ENCODE measurements around the gene CARMIL1. TPM values are rescaled to one million over a fixed set of nuclear protein-coding genes. Genes with fewer than 3 reads are reported as not detected.

CARMIL1 gene
- polyA plus RNA-seq, 2 donors, result 6.9 to 9.5 TPM

GRCh38 chr6:25655723-25656122 is 376.5 kb downstream of the CARMIL1 start:
- Histone ChIP-seq H3K36me3 (ENCODE audit: control insufficient read depth in 2 of 2, insufficient read depth in 2 of 2, low read length in 1 of 2) (no peaks in the 10 kb centered on the region), H3K9me3 (ENCODE audit: control insufficient read depth in 2 of 2, insufficient read depth in 1 of 2, low read depth in 1 of 2, low read length in 1 of 2) (no peaks in the 10 kb centered on the region), H3K4me1 (ENCODE audit: control insufficient read depth in 2 of 2, insufficient read depth in 2 of 2, low read length in 1 of 2) (no peaks in the 10 kb centered on the region), H3K4me3 (ENCODE audit: low read depth in 1 of 2, low read length in 2 of 2) (no peak overlapping the region), H3K27me3 (ENCODE audit: control insufficient read depth in 1 of 2, insufficient read depth in 2 of 2, low read length in 2 of 2) (peaks cover 0 to 5% of the 10 kb centered on the region in 2 donors), H3K27ac (ENCODE audit: low read depth in 2 of 2, low read length in 1 of 2) (no peak overlapping the region)
- WGBS, 2 donors, result 32 to 35% methylated on average over 1 of the region's 1 CpG

DNA sequence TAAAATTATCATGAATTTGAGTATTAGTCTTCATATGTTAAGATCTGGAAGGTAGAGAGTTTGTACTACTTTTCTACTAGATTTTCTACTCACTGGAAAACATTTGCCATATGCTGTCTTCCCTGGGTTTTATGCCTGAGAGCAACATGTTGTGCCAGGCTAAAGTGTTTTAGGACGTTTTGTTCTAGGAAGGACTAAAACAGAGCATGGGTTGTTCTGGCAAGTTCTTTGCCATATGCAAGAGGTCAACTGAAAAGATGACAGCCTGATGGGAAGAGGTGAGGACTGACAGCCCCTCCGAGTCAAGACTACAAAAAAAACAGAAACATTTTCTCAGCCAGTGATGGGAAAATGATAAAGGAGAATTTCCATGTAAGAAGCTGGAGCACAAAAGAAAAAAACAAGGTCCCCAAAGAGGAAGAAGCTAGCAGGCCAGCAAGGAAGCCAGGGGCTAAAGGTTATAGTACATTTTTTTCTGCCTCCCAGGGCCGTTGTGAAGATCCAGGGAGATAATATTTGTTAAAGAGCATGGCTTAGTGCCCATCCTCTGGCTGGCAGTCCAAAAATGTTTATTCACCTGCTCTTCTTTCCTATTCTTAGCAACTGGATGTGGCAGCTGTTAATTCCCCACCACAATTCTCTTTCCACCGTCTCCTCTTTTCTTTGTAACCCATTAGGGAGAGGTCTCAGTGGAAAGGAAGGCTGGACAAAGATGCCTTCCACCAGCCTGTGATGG is 380.6 kb downstream of the CARMIL1 start:
- Histone ChIP-seq H3K27ac (ENCODE audit: low read depth in 2 of 2, low read length in 1 of 2) (no peak overlapping the region), H3K9me3 (ENCODE audit: control insufficient read depth in 2 of 2, insufficient read depth in 1 of 2, low read depth in 1 of 2, low read length in 1 of 2) (no peaks in the 10 kb centered on the region), H3K36me3 (ENCODE audit: control insufficient read depth in 2 of 2, insufficient read depth in 2 of 2, low read length in 1 of 2) (no peaks in the 10 kb centered on the region), H3K4me3 (ENCODE audit: low read depth in 1 of 2, low read length in 2 of 2) (no peak overlapping the region), H3K4me1 (ENCODE audit: control insufficient read depth in 2 of 2, insufficient read depth in 2 of 2, low read length in 1 of 2) (no peaks in the 10 kb centered on the region), H3K27me3 (ENCODE audit: control insufficient read depth in 1 of 2, insufficient read depth in 2 of 2, low read length in 2 of 2) (no peaks in the 10 kb centered on the region)
- 34 to 36% methylated on average over 4 of the region's 4 CpGs for WGBS, 2 donors

GRCh38 chr6:25660512-25660911 is 381.3 kb downstream of the CARMIL1 start:
- peaks cover 0 to 3% of the 10 kb centered on the region in 2 donors for H3K27me3 ChIP-seq (ENCODE audit: control insufficient read depth in 1 of 2, insufficient read depth in 2 of 2, low read length in 2 of 2)
- H3K9me3 ChIP-seq (ENCODE audit: control insufficient read depth in 2 of 2, insufficient read depth in 1 of 2, low read depth in 1 of 2, low read length in 1 of 2), result peaks cover 0 to 3% of the 10 kb centered on the region in 2 donors
- H3K4me3 ChIP-seq (ENCODE audit: low read depth in 1 of 2, low read length in 2 of 2), result no peak overlapping the region
- no peaks in the 10 kb centered on the region for H3K36me3 ChIP-seq (ENCODE audit: control insufficient read depth in 2 of 2, insufficient read depth in 2 of 2, low read length in 1 of 2)
- no peak overlapping the region for H3K27ac ChIP-seq (ENCODE audit: low read depth in 2 of 2, low read length in 1 of 2)
- no peaks in the 10 kb centered on the region for H3K4me1 ChIP-seq (ENCODE audit: control insufficient read depth in 2 of 2, insufficient read depth in 2 of 2, low read length in 1 of 2)

DNA sequence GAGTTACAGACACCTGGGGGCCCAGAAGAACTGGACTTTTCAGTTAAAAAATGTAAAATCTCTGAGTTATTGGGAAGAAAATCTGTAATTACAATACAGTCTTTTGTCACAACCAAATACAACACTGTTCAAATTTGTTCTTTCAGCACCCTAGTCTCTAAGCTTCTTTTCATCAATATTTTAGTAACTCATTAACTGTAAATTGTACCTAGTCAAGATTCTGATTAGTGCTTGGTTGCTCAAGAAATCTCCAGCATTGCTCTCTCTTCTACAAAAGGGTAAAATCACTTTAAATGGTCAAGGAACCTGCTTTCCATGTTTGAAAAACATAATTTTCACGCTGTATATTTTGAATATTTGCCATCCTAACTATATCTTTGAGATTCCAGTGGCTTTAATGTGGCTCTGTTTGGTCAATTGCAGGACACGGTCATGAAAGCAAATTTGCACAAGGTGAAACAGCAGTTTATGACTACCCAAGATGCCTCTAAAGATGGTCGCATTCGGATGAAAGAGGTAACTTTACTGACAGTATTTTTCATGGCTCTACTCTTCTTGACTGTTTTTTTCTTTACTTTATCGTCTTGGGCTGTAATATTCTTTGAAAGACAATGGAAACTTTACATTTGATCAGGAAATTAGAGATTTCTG is 382.1 kb downstream of the CARMIL1 start:
- H3K27ac ChIP-seq (ENCODE audit: low read depth in 2 of 2, low read length in 1 of 2), result no peak overlapping the region
- no peaks in the 10 kb centered on the region for H3K4me1 ChIP-seq (ENCODE audit: control insufficient read depth in 2 of 2, insufficient read depth in 2 of 2, low read length in 1 of 2)
- 56 to 74% methylated on average over 5 of the region's 5 CpGs for WGBS, 2 donors
- peaks cover 0 to 3% of the 10 kb centered on the region in 2 donors for H3K9me3 ChIP-seq (ENCODE audit: control insufficient read depth in 2 of 2, insufficient read depth in 1 of 2, low read depth in 1 of 2, low read length in 1 of 2)
- H3K27me3 ChIP-seq (ENCODE audit: control insufficient read depth in 1 of 2, insufficient read depth in 2 of 2, low read length in 2 of 2), result peaks cover 0 to 3% of the 10 kb centered on the region in 2 donors
- H3K4me3 ChIP-seq (ENCODE audit: low read depth in 1 of 2, low read length in 2 of 2), result no peak overlapping the region
- H3K36me3 ChIP-seq (ENCODE audit: control insufficient read depth in 2 of 2, insufficient read depth in 2 of 2, low read length in 1 of 2), result no peaks in the 10 kb centered on the region

DNA sequence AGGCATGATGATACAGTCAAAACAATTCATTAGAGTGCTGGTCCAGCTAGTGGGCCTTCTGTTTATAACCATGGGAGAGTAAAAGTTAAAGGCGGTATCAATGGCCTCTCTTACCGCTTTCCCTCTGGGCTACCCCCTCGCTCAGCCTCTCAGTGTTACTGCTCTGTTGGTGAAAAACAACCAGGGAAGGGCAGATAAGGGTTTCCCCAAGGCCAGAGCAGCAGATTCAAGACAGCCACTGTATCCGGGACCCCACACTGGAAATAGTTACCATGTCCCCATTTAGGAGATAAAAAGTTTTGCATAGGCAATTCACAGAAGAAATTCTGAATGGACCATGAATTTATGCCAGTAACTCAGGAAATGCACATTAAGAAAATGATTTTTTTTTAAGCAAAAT is 386.3 kb downstream of the CARMIL1 start:
- Histone ChIP-seq H3K27me3 (ENCODE audit: control insufficient read depth in 1 of 2, insufficient read depth in 2 of 2, low read length in 2 of 2) (peaks cover 0 to 3% of the 10 kb centered on the region in 2 donors), H3K36me3 (ENCODE audit: control insufficient read depth in 2 of 2, insufficient read depth in 2 of 2, low read length in 1 of 2) (no peaks in the 10 kb centered on the region), H3K9me3 (ENCODE audit: control insufficient read depth in 2 of 2, insufficient read depth in 1 of 2, low read depth in 1 of 2, low read length in 1 of 2) (peaks cover 0 to 3% of the 10 kb centered on the region in 2 donors), H3K27ac (ENCODE audit: low read depth in 2 of 2, low read length in 1 of 2) (no peak overlapping the region), H3K4me1 (ENCODE audit: control insufficient read depth in 2 of 2, insufficient read depth in 2 of 2, low read length in 1 of 2) (no peaks in the 10 kb centered on the region), H3K4me3 (ENCODE audit: low read depth in 1 of 2, low read length in 2 of 2) (no peak overlapping the region)
- WGBS, 2 donors, result 83 to 89% methylated on average over 4 of the region's 4 CpGs

DNA sequence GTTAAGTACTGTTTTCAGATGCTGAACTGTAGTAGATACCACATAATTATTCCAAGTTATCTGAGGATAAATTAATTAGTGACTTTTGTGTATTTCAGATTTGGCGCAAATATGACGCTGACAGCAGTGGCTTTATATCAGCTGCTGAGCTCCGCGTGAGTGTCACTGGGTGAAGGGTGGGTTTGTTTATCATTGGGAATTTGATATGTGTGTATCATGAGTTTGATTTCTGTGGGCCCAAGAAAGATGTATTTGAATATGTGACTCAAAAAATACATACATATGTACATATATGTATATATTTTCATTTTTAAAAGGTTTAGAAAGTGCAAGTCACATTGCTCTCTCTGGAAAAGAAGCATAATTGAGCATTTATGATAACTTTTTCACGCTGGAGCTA is 390.2 kb downstream of the CARMIL1 start:
- H3K4me1 ChIP-seq (ENCODE audit: control insufficient read depth in 2 of 2, insufficient read depth in 2 of 2, low read length in 1 of 2), result no peaks in the 10 kb centered on the region
- H3K9me3 ChIP-seq (ENCODE audit: control insufficient read depth in 2 of 2, insufficient read depth in 1 of 2, low read depth in 1 of 2, low read length in 1 of 2), result peaks cover 0 to 3% of the 10 kb centered on the region in 2 donors
- H3K36me3 ChIP-seq (ENCODE audit: control insufficient read depth in 2 of 2, insufficient read depth in 2 of 2, low read length in 1 of 2), result no peaks in the 10 kb centered on the region
- no peak overlapping the region for H3K4me3 ChIP-seq (ENCODE audit: low read depth in 1 of 2, low read length in 2 of 2)
- 89 to 93% methylated on average over 5 of the region's 5 CpGs for WGBS, 2 donors
- H3K27me3 ChIP-seq (ENCODE audit: control insufficient read depth in 1 of 2, insufficient read depth in 2 of 2, low read length in 2 of 2), result peaks cover 0 to 3% of the 10 kb centered on the region in 2 donors
- H3K27ac ChIP-seq (ENCODE audit: low read depth in 2 of 2, low read length in 1 of 2), result no peak overlapping the region

Data from esophagus (tissue), 2 donors.